ENCODE results near the gene CIAO3.

- TF ChIP-seq CTCF (IDR thresholded peaks at IDR 0.05) (no peak), POLR2A (IDR thresholded peaks at IDR 0.05) (no peak)
Measured at GRCh38 chr16:683396-684070, 57.3 kb downstream of the CIAO3 start.
